GM23338 (cell line): ENCODE measurements around the gene ADAP1. TPM values are rescaled to one million over a fixed set of nuclear protein-coding genes. Genes with fewer than 3 reads are reported as not detected.

ENCODE experiments used
- CREB1 ChIP-seq: fragments of 250-450 bp; sonication (Bioruptor Pico); IDR thresholded peaks from 2 replicates; pipeline ENCODE4 v1.5.0; 2020; ENCODE audit warnings: low read depth, mild to moderate bottlenecking, moderate library complexity
- CTCF ChIP-seq, 2 experiments: fragments of 200-600 bp in 1 of 2; sonication (generic) in 1 of 2; conservative IDR thresholded peaks; 2 replicates each; pipeline versions ENCODE4 v1.5.1 to v1.6.1; 2016 to 2017; ENCODE audit warnings: antibody characterized with exemption in 2 of 2, low read depth in 2 of 2, mild to moderate bottlenecking in 2 of 2, moderate library complexity in 1 of 2
- EZH2 ChIP-seq: fragments of 200-600 bp; sonication (generic); IDR thresholded peaks from one replicate; pipeline ENCODE4 v1.8.0; 2017; ENCODE audit warnings: antibody characterized with exemption, mild to moderate bottlenecking, low read depth; ENCODE audit not compliant: unreplicated experiment
- EZH2phosphoT487 ChIP-seq: fragments of 200-600 bp; sonication (generic); IDR thresholded peaks from one replicate; pipeline ENCODE4 v1.8.1; 2018; ENCODE audit warnings: antibody characterized with exemption; ENCODE audit not compliant: unreplicated experiment
- JUNB ChIP-seq: IDR thresholded peaks from one replicate; pipeline ENCODE4 v1.6.1; 2016; ENCODE audit warnings: antibody characterized with exemption; ENCODE audit not compliant: unreplicated experiment
- NANOG ChIP-seq: IDR thresholded peaks from 2 replicates; pipeline ENCODE4 v1.6.1; 2016; ENCODE audit warnings: antibody characterized with exemption, borderline replicate concordance
- POLR2AphosphoS5 ChIP-seq: IDR thresholded peaks from 2 replicates; pipeline ENCODE4 v1.6.1; 2016; ENCODE audit warnings: antibody characterized with exemption, low read depth
- ZNF331 ChIP-seq: fragments of 250-450 bp; sonication (Bioruptor Pico); IDR thresholded peaks from 2 replicates; pipeline ENCODE4 v1.5.0; 2020; ENCODE audit warnings: low read depth, mild to moderate bottlenecking, moderate library complexity
- ZNF462 ChIP-seq: fragments of 250-450 bp; sonication (Bioruptor Pico); IDR thresholded peaks from 2 replicates; pipeline ENCODE4 v1.5.0; 2020; ENCODE audit warnings: mild to moderate bottlenecking, moderate library complexity
- polyA plus RNA-seq: library from polyadenylated mRNA; unstranded; fragments of >200 nt; fragmentation: Nextera tagmentation; extraction: Ambion mirVana; gene quantifications from 2 replicates; pipeline ENCODE4 v1.2.1, GENCODE V29; 2016
- total RNA-seq: library from RNA; depleted of rRNA; stranded (reverse); fragments of >200 nt; shearing (Covaris generic); gene quantifications from 2 replicates; pipeline ENCODE4 v1.2.3, GENCODE V29; 2014

ADAP1 gene
- total and polyA plus RNA-seq, 2 experiments from 2014 or later = 2.2 to 9.6 TPM

DNA sequence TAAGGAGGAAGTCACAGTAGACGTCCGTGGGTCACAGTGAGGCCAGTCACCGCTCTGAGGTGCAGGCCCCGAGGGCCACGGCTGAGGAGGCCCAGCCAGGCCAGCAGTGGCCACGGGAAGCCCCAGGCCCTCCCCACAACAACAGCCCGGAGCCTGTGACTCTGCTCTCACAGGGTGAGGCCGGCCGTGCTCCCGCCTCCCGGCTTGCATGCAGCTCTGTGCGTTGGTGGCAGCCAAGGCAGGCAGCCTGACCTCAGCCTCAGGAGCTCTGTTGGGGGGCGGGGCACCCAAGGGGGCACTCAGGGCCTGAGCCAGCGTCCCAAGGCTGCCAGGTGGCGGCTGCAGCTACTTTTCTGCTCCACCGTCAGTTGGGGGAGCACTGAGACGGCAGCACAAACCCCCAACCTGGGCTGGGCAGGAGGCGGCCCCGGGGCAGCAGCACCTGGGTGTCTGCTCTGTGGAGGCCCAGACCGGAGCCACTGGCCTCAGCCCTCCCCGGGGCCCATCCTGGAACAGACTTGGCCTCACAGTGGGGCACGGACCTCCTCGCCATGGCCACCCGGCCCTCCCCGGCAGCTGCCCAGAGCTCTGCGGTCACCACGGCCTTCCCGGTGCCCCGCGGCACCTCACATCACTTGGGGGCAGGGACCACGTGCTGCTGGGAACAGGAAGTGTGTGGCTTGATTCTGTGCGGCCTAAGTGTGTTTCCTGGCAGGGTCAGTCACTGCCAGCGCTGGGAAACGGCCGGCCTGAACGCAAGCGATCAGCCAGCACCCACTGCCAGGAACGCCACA lies 41.8 kb upstream of the ADAP1 start (continued):
- TF ChIP-seq ZNF462 (CRISPR knock-in tag) = no peak
- no peak for TF ChIP-seq CTCF (conservative IDR thresholded peaks at IDR 0.05; ENCODE audit: low read depth in 2 of 2)
- TF ChIP-seq POLR2AphosphoS5 = no peak
- TF ChIP-seq EZH2 = no peak
- no peak for TF ChIP-seq NANOG
- TF ChIP-seq EZH2phosphoT487 = no peak
- TF ChIP-seq CREB1 (CRISPR knock-in tag) = no peak
- TF ChIP-seq ZNF331 (CRISPR knock-in tag) = no peak
- no peak for TF ChIP-seq JUNB
